ENCODE results near the gene ZNF565.

Gene ZNF565

GRCh38 chr19:36209372-36209771, 5.1 kb downstream of the ZNF565 start:
- no peak overlapping the region for H3K4me3 ChIP-seq (ENCODE audit: low read depth, low read length)
- DNase-seq (ENCODE audit: low read depth) = no peak
- TF ChIP-seq MYC (IDR thresholded peaks at IDR 0.05; ENCODE audit: low read depth, low read length) (no peak), POLR2A (IDR thresholded peaks at IDR 0.05; ENCODE audit: extremely low read depth, insufficient read length) (no peak), MAX (IDR thresholded peaks at IDR 0.05; ENCODE audit: low read depth, low read length) (no peak)
- TF ChIP-seq, protein P1, sequence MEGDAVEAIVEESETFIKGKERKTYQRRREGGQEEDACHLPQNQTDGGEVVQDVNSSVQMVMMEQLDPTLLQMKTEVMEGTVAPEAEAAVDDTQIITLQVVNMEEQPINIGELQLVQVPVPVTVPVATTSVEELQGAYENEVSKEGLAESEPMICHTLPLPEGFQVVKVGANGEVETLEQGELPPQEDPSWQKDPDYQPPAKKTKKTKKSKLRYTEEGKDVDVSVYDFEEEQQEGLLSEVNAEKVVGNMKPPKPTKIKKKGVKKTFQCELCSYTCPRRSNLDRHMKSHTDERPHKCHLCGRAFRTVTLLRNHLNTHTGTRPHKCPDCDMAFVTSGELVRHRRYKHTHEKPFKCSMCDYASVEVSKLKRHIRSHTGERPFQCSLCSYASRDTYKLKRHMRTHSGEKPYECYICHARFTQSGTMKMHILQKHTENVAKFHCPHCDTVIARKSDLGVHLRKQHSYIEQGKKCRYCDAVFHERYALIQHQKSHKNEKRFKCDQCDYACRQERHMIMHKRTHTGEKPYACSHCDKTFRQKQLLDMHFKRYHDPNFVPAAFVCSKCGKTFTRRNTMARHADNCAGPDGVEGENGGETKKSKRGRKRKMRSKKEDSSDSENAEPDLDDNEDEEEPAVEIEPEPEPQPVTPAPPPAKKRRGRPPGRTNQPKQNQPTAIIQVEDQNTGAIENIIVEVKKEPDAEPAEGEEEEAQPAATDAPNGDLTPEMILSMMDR (IDR thresholded peaks at IDR 0.05; ENCODE audit: low read depth, low read length) = no peak

DNA sequence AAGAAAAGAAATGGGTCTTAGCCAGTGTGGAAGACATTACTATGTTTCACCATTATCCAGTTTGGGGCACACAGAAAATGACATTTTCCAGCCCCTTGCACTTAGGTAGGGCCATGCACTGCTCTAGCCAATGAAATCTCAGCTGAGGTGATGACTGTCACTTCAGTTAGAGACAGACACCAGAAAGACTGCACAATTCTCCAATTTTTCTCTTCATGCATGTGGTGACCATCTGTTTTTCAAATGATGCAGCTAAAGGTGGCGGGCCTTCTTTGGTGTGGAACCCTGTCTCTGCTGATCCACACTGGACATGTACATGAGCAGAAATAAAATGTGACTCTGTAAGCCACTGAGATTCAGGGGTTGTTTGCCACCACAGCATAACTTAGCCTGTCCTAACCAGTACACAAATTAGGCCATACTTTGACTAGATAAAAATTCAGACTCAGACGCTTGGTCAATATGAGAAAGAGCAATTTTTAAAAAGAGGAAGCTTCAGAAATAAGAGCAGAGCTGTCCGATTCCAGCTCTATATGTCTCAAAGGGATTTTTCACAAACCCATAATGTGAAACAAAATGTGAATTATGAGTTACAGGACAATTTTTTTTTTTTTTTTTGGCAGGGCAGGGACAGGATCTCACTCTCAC, 6.7 kb downstream of the ZNF565 start:
- H3K4me3 ChIP-seq (ENCODE audit: low read depth, low read length) = no peak overlapping the region
- no peak for TF ChIP-seq MYC (IDR thresholded peaks at IDR 0.05; ENCODE audit: low read depth, low read length)
- TF ChIP-seq MAX (IDR thresholded peaks at IDR 0.05; ENCODE audit: low read depth, low read length) = no peak
- no peak for TF ChIP-seq POLR2A (IDR thresholded peaks at IDR 0.05; ENCODE audit: extremely low read depth, insufficient read length)
- TF ChIP-seq, protein P1 (IDR thresholded peaks at IDR 0.05; ENCODE audit: low read depth, low read length) = no peak
- no peak for DNase-seq (ENCODE audit: low read depth)

DNA sequence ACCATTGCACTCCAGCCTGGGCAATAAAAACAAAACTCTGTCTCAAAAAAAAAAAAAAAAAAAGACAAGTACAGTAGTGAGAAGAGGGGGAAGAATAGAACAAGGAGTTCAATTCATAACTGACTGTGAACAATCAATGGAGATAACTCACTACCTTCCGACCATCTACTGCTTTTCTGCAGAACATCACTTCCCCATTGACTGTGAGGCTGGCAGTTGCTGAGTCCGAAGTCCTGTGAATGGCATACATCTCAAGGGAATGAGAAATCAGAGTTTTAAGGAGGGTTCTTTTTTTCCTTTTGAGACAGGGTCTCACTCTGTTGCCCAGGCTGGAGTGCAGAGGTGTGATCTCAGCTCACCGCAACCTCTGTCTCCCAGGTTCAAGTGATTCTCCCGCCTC, 11.2 kb downstream of the ZNF565 start:
- no peak overlapping the region for H3K4me3 ChIP-seq (ENCODE audit: low read depth, low read length)
- DNase-seq (ENCODE audit: low read depth) = no peak
- TF ChIP-seq POLR2A (IDR thresholded peaks at IDR 0.05; ENCODE audit: extremely low read depth, insufficient read length) = no peak
- no peak for TF ChIP-seq MAX (IDR thresholded peaks at IDR 0.05; ENCODE audit: low read depth, low read length)
- TF ChIP-seq, protein P1 (IDR thresholded peaks at IDR 0.05; ENCODE audit: low read depth, low read length) = no peak

DNA sequence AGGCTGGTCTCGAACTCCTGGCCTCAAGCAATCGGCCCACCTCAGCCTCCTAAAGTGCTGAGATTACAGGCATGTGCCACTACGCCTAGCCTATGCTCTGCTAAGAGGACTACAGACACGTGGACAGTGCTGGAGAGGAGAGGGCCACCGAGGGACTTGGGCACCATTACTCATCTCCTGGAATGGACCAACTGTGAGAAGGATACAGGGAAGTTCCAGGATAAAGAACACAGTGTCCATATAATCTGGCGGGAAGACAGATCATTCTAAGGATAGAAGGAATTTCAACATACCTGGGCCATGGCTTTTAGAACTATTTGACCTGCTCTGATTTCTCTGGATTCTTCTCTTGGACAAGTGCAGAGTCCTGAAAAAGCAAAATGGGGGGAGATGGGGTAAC, 12.8 kb downstream of the ZNF565 start:
- no peak overlapping the region for H3K4me3 ChIP-seq (ENCODE audit: low read depth, low read length)
- TF ChIP-seq, protein P1 (IDR thresholded peaks at IDR 0.05; ENCODE audit: low read depth, low read length) = no peak
- no peak for TF ChIP-seq POLR2A (IDR thresholded peaks at IDR 0.05; ENCODE audit: extremely low read depth, insufficient read length)
- no peak for TF ChIP-seq MYC (IDR thresholded peaks at IDR 0.05; ENCODE audit: low read depth, low read length)
- TF ChIP-seq MAX (IDR thresholded peaks at IDR 0.05; ENCODE audit: low read depth, low read length) = no peak
- DNase-seq (ENCODE audit: low read depth) = no peak

- DNase-seq (ENCODE audit: low read depth) = no peak
- no peak overlapping the region for H3K4me3 ChIP-seq (ENCODE audit: low read depth, low read length)
- TF ChIP-seq, protein P1 (IDR thresholded peaks at IDR 0.05; ENCODE audit: low read depth, low read length) = no peak
- no peak for TF ChIP-seq POLR2A (IDR thresholded peaks at IDR 0.05; ENCODE audit: extremely low read depth, insufficient read length)
- no peak for TF ChIP-seq MAX (IDR thresholded peaks at IDR 0.05; ENCODE audit: low read depth, low read length)
- TF ChIP-seq MYC (IDR thresholded peaks at IDR 0.05; ENCODE audit: low read depth, low read length) = no peak
These were observed 16.3 kb downstream of the ZNF565 start for GRCh38 chr19:36198119-36198518.

Data from NB4 (cell line).